ENCODE results near the gene PDE9A. TPM values are rescaled to one million over a fixed set of nuclear protein-coding genes. Genes with fewer than 3 reads are reported as not detected.

The PDE9A gene
- total and polyA plus RNA-seq, 3 donors from 2014 or later = 5.7 to 6.4 (median 6.3) TPM

DNA sequence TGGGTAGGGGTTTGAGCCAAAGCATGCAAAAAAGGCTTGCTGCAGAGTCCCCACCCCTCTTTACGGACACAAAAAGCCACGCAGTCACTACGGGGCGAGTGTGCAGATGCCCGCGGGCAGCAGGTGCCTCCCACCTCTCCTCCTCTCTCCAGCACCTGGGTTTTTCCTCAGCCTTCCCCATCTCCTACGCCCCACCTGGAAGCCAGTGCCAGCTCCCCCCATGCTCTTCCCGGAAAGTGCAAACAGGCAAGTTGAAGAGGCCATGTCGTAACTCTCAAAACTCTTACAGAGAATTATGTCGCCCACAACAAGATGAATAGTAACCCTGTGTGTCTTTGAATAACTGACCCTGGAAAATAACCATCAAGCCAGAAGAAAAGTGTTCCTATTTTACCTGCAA lies 82.5 kb downstream of the PDE9A start:
- H3K27me3 ChIP-seq = no peaks in the 10 kb centered on the region
- intact Hi-C loops (cut with DNase I; ENCODE audit: low total_unique reads) = no loop called here
- no peak overlapping the region for H3K4me3 ChIP-seq
- WGBS, 2 donors = 96 to 98% methylated on average over 10 of the region's 10 CpGs
- H3K9me3 ChIP-seq = no peaks in the 10 kb centered on the region
- no peaks in the 10 kb centered on the region for H3K36me3 ChIP-seq (ENCODE audit: low read depth, missing control alignments)
- TF ChIP-seq, protein P1, sequence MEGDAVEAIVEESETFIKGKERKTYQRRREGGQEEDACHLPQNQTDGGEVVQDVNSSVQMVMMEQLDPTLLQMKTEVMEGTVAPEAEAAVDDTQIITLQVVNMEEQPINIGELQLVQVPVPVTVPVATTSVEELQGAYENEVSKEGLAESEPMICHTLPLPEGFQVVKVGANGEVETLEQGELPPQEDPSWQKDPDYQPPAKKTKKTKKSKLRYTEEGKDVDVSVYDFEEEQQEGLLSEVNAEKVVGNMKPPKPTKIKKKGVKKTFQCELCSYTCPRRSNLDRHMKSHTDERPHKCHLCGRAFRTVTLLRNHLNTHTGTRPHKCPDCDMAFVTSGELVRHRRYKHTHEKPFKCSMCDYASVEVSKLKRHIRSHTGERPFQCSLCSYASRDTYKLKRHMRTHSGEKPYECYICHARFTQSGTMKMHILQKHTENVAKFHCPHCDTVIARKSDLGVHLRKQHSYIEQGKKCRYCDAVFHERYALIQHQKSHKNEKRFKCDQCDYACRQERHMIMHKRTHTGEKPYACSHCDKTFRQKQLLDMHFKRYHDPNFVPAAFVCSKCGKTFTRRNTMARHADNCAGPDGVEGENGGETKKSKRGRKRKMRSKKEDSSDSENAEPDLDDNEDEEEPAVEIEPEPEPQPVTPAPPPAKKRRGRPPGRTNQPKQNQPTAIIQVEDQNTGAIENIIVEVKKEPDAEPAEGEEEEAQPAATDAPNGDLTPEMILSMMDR (IDR thresholded peaks at IDR 0.05) = no peak
- no peak for TF ChIP-seq POLR2A (IDR thresholded peaks at IDR 0.05)
- H3K4me1 ChIP-seq = peaks cover 17% of the 10 kb centered on the region
- H3K27ac ChIP-seq = no peak overlapping the region
- DNase-seq = no peak

DNA sequence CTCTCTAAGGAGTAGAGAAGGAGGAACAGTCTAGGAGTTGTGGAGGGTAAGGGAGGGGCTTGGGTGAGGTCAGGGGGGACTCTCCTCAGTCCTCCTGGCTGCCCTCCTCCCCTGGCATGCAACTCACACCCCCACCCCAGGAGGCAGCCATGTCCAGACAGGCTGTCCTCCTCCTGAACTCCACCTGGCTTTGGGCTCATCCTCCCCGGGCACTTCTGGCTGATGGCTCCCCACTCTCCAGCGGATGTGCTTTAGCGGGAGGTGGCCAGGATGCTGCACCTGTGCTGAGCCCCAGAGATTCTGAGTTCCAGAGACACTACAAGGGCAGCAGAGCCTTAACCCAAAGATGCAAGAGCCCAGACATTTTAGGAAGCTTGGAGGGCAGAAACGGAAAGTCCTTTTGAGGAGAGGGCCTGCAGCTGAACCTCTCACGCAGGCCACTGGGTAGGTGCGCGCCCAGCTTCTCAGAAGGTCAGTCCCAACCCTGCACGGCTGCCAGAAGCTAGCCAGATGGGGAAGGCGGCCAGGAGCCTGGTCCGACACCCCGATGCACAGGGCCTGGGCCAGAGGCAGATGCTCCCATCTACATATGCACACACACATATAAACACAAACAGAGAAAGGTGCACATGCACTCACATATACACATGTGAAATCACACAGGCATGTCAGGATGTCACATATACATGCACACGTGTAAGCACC lies 83.4 kb downstream of the PDE9A start:
- intact Hi-C loops (cut with DNase I; ENCODE audit: low total_unique reads) = no loop called here
- Histone ChIP-seq H3K27ac (peak overlapping the region in 1 of 2 donors; percentile 71), H3K27me3 (no peaks in the 10 kb centered on the region), H3K36me3 (ENCODE audit: low read depth, missing control alignments) (no peaks in the 10 kb centered on the region), H3K9me3 (no peaks in the 10 kb centered on the region), H3K4me1 (peaks cover 25% of the 10 kb centered on the region), H3K4me3 (no peak overlapping the region)
- TF ChIP-seq, protein P1 (IDR thresholded peaks at IDR 0.05) = no peak
- no peak for TF ChIP-seq POLR2A (IDR thresholded peaks at IDR 0.05)
- WGBS, 2 donors = 86 to 99% methylated on average over 8 to 12 of the region's 12 CpGs
- no peak for DNase-seq

DNA sequence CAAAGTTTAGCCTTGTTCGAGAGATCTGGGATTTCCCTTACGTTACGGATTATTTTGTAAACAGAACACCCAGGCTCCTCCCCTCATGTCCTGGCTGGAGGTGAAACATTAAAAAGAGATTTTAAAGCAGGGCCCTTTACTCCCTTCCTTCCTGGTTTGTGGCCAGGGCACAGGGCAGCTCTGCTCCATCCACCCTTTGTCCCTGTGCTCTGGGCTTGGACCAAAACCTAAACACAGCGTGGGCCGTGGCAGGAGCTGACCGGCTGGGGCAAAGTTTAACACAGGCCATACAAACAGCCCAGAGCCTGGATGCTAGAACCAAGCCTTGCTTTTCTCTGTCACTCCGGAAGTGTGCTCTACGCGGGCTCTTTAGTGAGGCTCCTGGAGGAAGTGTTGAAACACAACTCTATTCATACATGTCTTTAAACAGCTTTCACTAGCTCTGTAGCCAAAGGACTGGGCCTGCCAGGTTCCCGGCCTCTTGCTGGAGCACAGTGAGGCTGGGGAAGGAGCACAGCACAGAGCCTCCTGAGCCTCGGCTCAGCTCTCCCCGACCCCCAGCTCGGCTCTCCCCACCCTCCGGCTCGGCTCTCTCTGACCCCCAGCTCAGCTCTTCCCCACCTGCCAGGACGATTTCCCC lies 84.7 kb downstream of the PDE9A start:
- TF ChIP-seq, protein P1 (IDR thresholded peaks at IDR 0.05) = no peak
- TF ChIP-seq POLR2A (IDR thresholded peaks at IDR 0.05) = no peak
- peak; percentile 43 for DNase-seq
- Histone ChIP-seq H3K4me3 (no peak overlapping the region), H3K4me1 (peaks cover 38% of the 10 kb centered on the region), H3K27ac (peak overlapping the region; percentile 71 to 72), H3K27me3 (no peaks in the 10 kb centered on the region), H3K36me3 (ENCODE audit: low read depth, missing control alignments) (no peaks in the 10 kb centered on the region), H3K9me3 (no peaks in the 10 kb centered on the region)
- 41 to 46% methylated on average over 14 to 16 of the region's 16 CpGs for WGBS, 2 donors
- intact Hi-C loops (cut with DNase I; ENCODE audit: low total_unique reads) = no loop called here

DNA sequence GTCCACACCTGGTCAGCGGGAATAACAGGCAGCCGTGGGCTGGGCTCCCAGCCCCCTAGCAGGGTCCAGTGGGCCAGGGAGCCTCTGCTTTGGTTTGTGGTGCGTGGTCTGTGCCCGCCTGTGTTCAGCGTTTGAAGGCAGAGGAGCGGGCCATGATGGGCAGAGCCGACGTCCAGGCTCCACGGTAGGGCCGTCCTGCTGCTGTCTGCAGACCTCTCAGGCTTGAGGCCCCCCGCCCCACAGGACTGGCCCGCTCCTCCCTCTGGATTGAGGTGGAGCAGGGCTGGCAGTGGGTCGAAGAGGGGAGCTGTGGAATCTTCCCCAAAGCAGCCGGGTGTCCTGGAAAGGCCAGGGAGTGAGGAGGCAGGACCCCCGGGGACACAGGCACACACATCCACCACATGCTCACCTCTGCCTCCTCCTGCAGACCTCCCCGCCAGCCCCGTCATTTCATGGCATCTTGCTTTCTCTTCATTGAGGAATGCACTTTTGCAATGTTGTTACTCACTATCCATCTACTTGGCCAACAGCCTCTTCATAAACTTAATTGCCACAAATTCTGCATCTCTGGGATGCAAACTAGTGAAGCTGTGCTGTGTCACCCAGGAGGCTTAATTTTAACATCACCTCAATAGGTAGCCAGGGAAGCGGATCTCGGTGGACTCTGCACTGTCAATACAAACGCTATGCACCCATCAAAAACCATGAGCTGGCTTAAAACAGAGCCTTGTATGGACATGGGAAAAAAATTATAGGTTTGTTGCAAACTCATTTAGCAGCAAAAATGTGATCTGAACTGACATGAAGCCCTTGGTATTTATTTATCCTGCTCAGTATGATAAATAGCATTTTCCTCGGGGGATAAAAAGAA lies 85.9 kb downstream of the PDE9A start:
- H3K4me1 ChIP-seq = peaks cover 38% of the 10 kb centered on the region
- H3K36me3 ChIP-seq (ENCODE audit: low read depth, missing control alignments) = no peaks in the 10 kb centered on the region
- intact Hi-C loops (cut with DNase I; ENCODE audit: low total_unique reads) = no loop called here
- H3K27me3 ChIP-seq = no peaks in the 10 kb centered on the region
- TF ChIP-seq POLR2A (IDR thresholded peaks at IDR 0.05) = no peak
- TF ChIP-seq, protein P1 (IDR thresholded peaks at IDR 0.05) = no peak
- H3K27ac ChIP-seq = no peak overlapping the region
- no peaks in the 10 kb centered on the region for H3K9me3 ChIP-seq
- DNase-seq = no peak
- H3K4me3 ChIP-seq = no peak overlapping the region
- 90% methylated on average over 6 to 15 of the region's 21 CpGs for WGBS, 2 donors

All from testis (tissue), 3 donors.